ENCODE measurements around the gene AKNA.

The AKNA gene

DNA sequence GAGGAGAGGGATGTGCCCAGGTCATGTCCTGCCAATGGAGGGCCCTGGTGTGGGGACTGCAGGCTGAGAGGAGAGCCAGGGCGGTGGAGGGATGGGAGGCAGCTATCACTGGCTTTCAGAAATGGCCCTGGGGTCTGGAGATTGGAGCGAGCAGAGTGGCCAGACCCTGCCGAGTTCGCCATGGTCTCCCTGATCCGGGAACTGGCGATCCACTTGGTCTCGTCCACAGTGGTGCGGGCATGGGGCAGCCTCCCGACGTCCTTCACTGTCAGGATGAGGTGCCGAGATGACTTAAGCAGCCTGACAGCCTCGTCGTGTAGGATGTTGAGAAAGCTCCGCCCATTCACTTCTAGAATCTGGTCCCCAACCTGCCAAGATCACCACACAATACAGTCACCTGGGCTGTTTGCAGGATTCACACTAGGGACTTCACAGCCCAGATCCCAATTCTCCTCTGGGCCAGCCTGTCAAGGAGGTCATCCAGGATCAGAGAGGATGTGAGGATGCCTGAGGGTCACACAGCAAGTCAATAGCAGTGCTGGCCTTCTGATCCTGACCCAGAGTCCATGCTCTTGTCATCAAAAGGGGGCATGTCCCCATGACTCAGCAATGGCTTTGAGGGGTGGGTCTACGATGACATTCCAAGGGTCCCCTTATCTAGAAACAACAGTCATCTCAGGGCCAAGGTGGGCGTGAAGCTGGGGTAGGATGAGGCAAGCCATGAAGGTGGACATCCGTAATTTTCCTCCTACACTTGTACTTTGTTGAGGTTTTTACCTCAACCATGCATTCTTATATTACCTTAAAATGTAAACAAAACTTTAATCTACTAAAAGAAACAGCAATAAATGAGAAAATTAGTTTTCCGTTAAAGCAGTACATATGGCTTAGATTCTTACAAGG lies 38.5 kb upstream of the AKNA start:
- TF ChIP-seq, protein P1, sequence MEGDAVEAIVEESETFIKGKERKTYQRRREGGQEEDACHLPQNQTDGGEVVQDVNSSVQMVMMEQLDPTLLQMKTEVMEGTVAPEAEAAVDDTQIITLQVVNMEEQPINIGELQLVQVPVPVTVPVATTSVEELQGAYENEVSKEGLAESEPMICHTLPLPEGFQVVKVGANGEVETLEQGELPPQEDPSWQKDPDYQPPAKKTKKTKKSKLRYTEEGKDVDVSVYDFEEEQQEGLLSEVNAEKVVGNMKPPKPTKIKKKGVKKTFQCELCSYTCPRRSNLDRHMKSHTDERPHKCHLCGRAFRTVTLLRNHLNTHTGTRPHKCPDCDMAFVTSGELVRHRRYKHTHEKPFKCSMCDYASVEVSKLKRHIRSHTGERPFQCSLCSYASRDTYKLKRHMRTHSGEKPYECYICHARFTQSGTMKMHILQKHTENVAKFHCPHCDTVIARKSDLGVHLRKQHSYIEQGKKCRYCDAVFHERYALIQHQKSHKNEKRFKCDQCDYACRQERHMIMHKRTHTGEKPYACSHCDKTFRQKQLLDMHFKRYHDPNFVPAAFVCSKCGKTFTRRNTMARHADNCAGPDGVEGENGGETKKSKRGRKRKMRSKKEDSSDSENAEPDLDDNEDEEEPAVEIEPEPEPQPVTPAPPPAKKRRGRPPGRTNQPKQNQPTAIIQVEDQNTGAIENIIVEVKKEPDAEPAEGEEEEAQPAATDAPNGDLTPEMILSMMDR (IDR thresholded peaks at IDR 0.05; ENCODE audit: low read depth, low read length) = no peak
- no peak overlapping the region for H3K4me3 ChIP-seq (ENCODE audit: low read depth, low read length)
- in situ Hi-C loops (cut with HindIII; ENCODE audit: low sequenced_read_pairs) = no loop called here
- DNase-seq (ENCODE audit: low read depth, low spot score) = no peak

DNA sequence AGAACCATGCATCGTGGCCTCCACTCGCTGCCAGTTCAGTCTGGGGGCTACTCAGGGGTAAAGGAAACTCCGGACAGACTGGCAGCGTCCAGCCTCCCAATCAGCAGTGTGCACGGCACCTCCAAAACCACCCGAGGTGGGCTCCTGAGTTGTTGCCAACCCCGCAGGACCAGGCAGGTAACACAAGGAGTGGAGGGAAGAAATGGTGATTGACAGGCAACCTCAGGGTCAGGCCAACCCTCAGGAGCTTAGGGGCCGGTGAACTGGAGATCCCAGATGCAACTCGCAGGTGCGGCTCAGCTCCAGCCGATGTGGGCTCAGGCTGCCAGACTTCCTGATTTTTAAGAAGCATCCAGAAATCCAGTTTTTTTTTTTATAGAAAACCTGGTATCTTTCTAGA lies 37.3 kb upstream of the AKNA start:
- TF ChIP-seq, protein P1 (IDR thresholded peaks at IDR 0.05; ENCODE audit: low read depth, low read length) = no peak
- no peak for DNase-seq (ENCODE audit: low read depth, low spot score)
- in situ Hi-C loops (cut with HindIII; ENCODE audit: low sequenced_read_pairs) = no loop called here
- no peak overlapping the region for H3K4me3 ChIP-seq (ENCODE audit: low read depth, low read length)

DNA sequence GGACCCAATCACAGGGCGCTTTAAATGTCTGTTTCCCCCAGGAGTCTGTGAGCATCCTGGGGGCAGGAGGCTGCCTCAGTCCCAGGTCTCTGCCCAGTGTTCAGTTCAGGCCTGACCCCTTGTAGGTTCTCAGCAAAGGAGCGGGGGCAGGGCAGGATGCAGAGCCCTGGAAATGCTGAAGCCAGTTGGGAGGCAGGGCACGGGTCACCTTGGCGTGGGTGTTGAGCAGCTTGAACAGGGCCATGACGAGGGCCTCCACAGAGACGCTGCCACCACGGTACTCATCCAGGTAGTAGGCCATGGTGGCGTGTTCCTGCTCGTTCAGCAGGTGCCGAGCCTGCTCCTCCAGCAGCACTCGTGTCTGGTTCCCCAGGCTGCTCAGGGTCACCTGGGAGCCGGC lies 36.3 kb upstream of the AKNA start:
- in situ Hi-C loops (cut with HindIII; ENCODE audit: low sequenced_read_pairs) = no loop called here
- H3K4me3 ChIP-seq (ENCODE audit: low read depth, low read length) = no peak overlapping the region
- no peak for DNase-seq (ENCODE audit: low read depth, low spot score)
- TF ChIP-seq, protein P1 (IDR thresholded peaks at IDR 0.05; ENCODE audit: low read depth, low read length) = no peak

DNA sequence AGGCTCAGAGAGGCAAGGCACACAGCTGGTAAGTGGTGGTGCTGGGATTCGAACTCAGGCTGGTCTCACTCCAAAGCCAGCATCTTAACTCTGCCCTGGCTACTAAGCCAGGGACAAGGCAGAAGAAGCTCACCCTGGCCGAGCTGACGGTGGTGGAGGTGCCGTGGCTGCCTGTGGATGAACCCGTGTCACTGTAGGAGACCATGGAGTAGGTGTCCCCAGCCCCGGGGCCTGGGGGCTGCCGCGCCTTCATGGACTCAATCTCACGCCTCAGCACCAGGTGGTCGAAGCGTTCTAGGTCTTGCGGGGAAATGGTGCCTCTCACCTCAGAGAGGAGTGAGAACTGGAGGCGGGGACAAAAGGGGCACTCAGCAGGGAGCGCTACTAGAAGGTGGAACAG lies 35.4 kb upstream of the AKNA start:
- no peak for DNase-seq (ENCODE audit: low read depth, low spot score)
- in situ Hi-C loops (cut with HindIII; ENCODE audit: low sequenced_read_pairs) = no loop called here
- TF ChIP-seq, protein P1 (IDR thresholded peaks at IDR 0.05; ENCODE audit: low read depth, low read length) = no peak
- H3K4me3 ChIP-seq (ENCODE audit: low read depth, low read length) = no peak overlapping the region

DNA sequence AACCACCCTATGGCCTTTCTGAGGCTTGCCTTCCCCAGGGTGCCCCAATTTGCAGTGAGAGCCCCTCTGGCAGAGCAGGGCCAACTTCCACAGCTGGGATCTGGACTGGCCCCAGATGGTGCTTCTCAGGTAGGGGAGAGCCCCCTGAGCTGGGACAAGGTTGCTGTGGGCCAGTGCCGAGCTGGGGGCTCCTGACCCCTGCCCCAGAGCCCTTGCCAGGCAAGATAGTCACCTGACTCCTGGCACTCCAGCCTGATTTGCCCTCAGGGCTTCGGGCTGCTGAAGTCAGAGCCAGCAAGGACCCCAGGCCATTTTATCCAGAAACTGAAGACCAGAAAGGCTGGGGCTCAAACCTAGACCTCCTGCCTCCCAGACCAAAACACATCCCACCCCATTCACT lies 33.4 kb upstream of the AKNA start:
- TF ChIP-seq, protein P1 (IDR thresholded peaks at IDR 0.05; ENCODE audit: low read depth, low read length) = no peak
- no peak for DNase-seq (ENCODE audit: low read depth, low spot score)
- in situ Hi-C loops (cut with HindIII; ENCODE audit: low sequenced_read_pairs) = no loop called here
- no peak overlapping the region for H3K4me3 ChIP-seq (ENCODE audit: low read depth, low read length)

DNA sequence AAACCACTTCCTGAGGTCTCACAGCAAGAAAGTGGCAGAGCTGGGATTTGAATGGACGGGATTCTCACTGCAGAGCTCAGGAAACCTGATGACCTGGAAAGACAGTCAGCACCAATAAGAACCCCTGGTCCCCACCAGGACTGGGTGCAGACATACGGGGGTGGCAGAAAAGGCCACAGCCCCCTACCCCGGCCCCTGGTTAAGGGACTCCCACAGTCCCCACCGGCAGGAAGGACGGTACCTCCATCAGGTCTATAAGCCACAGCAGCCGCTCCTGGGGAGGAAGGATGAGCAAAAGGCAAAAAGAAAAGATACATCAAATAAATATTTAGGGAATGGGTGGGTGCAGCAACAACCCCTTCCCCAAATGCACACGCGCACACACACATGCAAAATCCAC lies 32.0 kb upstream of the AKNA start:
- in situ Hi-C loops (cut with HindIII; ENCODE audit: low sequenced_read_pairs) = no loop called here
- H3K4me3 ChIP-seq (ENCODE audit: low read depth, low read length) = no peak overlapping the region
- TF ChIP-seq, protein P1 (IDR thresholded peaks at IDR 0.05; ENCODE audit: low read depth, low read length) = no peak
- no peak for DNase-seq (ENCODE audit: low read depth, low spot score)

Measured in astrocyte of the spinal cord (primary cell).